ENCODE results near the gene POP4.
"Not testable (repeated sequence)": the region's sequence is repeated elsewhere in the genome, so short reads cannot be mapped to it uniquely, and the experiment has no call there.

- TF ChIP-seq, protein P1, sequence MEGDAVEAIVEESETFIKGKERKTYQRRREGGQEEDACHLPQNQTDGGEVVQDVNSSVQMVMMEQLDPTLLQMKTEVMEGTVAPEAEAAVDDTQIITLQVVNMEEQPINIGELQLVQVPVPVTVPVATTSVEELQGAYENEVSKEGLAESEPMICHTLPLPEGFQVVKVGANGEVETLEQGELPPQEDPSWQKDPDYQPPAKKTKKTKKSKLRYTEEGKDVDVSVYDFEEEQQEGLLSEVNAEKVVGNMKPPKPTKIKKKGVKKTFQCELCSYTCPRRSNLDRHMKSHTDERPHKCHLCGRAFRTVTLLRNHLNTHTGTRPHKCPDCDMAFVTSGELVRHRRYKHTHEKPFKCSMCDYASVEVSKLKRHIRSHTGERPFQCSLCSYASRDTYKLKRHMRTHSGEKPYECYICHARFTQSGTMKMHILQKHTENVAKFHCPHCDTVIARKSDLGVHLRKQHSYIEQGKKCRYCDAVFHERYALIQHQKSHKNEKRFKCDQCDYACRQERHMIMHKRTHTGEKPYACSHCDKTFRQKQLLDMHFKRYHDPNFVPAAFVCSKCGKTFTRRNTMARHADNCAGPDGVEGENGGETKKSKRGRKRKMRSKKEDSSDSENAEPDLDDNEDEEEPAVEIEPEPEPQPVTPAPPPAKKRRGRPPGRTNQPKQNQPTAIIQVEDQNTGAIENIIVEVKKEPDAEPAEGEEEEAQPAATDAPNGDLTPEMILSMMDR (IDR thresholded peaks at IDR 0.05), result not testable (repeated sequence)
- TF ChIP-seq POLR2A (IDR thresholded peaks at IDR 0.05), result not testable (repeated sequence)
Measured at GRCh38 chr19:29626832-29627231, 20.7 kb downstream of the POP4 start.
